ENCODE measurements around the gene HIBADH.

The HIBADH gene

GRCh38 chr7:27708485-27708884 is 45.8 kb upstream of the HIBADH start:
- Histone ChIP-seq H3K36me3 (ENCODE audit: insufficient read depth, low read length) (no peaks in the 10 kb centered on the region), H3K4me1 (ENCODE audit: insufficient read depth, low read length, poor library complexity, severe bottlenecking) (peaks cover 22% of the 10 kb centered on the region), H3K27me3 (ENCODE audit: insufficient read depth, low read length, poor library complexity, severe bottlenecking) (no peaks in the 10 kb centered on the region), H3K4me2 (ENCODE audit: low read depth, low read length, poor library complexity, severe bottlenecking) (no peak overlapping the region), H3K4me3 (ENCODE audit: low read length, poor library complexity, severe bottlenecking) (no peak overlapping the region), H3K79me2 (ENCODE audit: insufficient read depth, low read length) (no peaks in the 10 kb centered on the region), H3K9me3 (ENCODE audit: insufficient read depth, low read depth, low read length) (no peaks in the 10 kb centered on the region), H2AFZ (ENCODE audit: low read length) (no peak overlapping the region), H4K20me1 (ENCODE audit: insufficient read depth, low read length, poor library complexity, severe bottlenecking) (no peaks in the 10 kb centered on the region), H3K9me2 (replicated peaks; ENCODE audit: low read depth, low read length) (no peaks in the 10 kb centered on the region), H3K9ac (ENCODE audit: low read depth, low read length, poor library complexity, severe bottlenecking) (no peak overlapping the region), H3F3A (ENCODE audit: low read depth) (no peaks in the 10 kb centered on the region)
- TF ChIP-seq CTCF (conservative IDR thresholded peaks at IDR 0.05; ENCODE audit: low read length) (no peak), EZH2phosphoT487 (IDR thresholded peaks at IDR 0.05; ENCODE audit: borderline replicate concordance) (no peak)

GRCh38 chr7:27705200-27705594 is 42.5 kb upstream of the HIBADH start:
- H3K4me2 ChIP-seq (ENCODE audit: low read depth, low read length, poor library complexity, severe bottlenecking) = no peak overlapping the region
- no peak overlapping the region for H2AFZ ChIP-seq (ENCODE audit: low read length)
- H3K36me3 ChIP-seq (ENCODE audit: insufficient read depth, low read length) = no peaks in the 10 kb centered on the region
- TF ChIP-seq EZH2phosphoT487 (IDR thresholded peaks at IDR 0.05; ENCODE audit: borderline replicate concordance) (no peak), CTCF (conservative IDR thresholded peaks at IDR 0.05; ENCODE audit: low read length) (no peak)
- H3K9me3 ChIP-seq (ENCODE audit: insufficient read depth, low read depth, low read length) = no peaks in the 10 kb centered on the region
- no peaks in the 10 kb centered on the region for H3K79me2 ChIP-seq (ENCODE audit: insufficient read depth, low read length)
- no peaks in the 10 kb centered on the region for H3K27me3 ChIP-seq (ENCODE audit: insufficient read depth, low read length, poor library complexity, severe bottlenecking)
- H4K20me1 ChIP-seq (ENCODE audit: insufficient read depth, low read length, poor library complexity, severe bottlenecking) = no peaks in the 10 kb centered on the region
- no peaks in the 10 kb centered on the region for H3K9me2 ChIP-seq (replicated peaks; ENCODE audit: low read depth, low read length)
- no peak overlapping the region for H3K4me3 ChIP-seq (ENCODE audit: low read length, poor library complexity, severe bottlenecking)
- H3K9ac ChIP-seq (ENCODE audit: low read depth, low read length, poor library complexity, severe bottlenecking) = no peak overlapping the region
- peaks cover 19% of the 10 kb centered on the region for H3K4me1 ChIP-seq (ENCODE audit: insufficient read depth, low read length, poor library complexity, severe bottlenecking)
- no peaks in the 10 kb centered on the region for H3F3A ChIP-seq (ENCODE audit: low read depth)

GRCh38 chr7:27704422-27705199 is 41.9 kb upstream of the HIBADH start:
- H3K36me3 ChIP-seq (ENCODE audit: insufficient read depth, low read length) = no peaks in the 10 kb centered on the region
- no peaks in the 10 kb centered on the region for H4K20me1 ChIP-seq (ENCODE audit: insufficient read depth, low read length, poor library complexity, severe bottlenecking)
- 0 out of 2 replicates have a peak overlapping the region, but pooled peaks have one; percentile 46 for H2AFZ ChIP-seq (ENCODE audit: low read length)
- TF ChIP-seq CTCF (conservative IDR thresholded peaks at IDR 0.05; ENCODE audit: low read length) = no peak
- TF ChIP-seq EZH2phosphoT487 (IDR thresholded peaks at IDR 0.05; ENCODE audit: borderline replicate concordance) = no peak
- no peaks in the 10 kb centered on the region for H3K27me3 ChIP-seq (ENCODE audit: insufficient read depth, low read length, poor library complexity, severe bottlenecking)
- H3K4me1 ChIP-seq (ENCODE audit: insufficient read depth, low read length, poor library complexity, severe bottlenecking) = peaks cover 13% of the 10 kb centered on the region
- no peak overlapping the region for H3K4me3 ChIP-seq (ENCODE audit: low read length, poor library complexity, severe bottlenecking)
- H3K9ac ChIP-seq (ENCODE audit: low read depth, low read length, poor library complexity, severe bottlenecking) = no peak overlapping the region
- no peaks in the 10 kb centered on the region for H3K9me2 ChIP-seq (replicated peaks; ENCODE audit: low read depth, low read length)
- H3K9me3 ChIP-seq (ENCODE audit: insufficient read depth, low read depth, low read length) = no peaks in the 10 kb centered on the region
- no peaks in the 10 kb centered on the region for H3F3A ChIP-seq (ENCODE audit: low read depth)
- no peak overlapping the region for H3K4me2 ChIP-seq (ENCODE audit: low read depth, low read length, poor library complexity, severe bottlenecking)
- no peaks in the 10 kb centered on the region for H3K79me2 ChIP-seq (ENCODE audit: insufficient read depth, low read length)

Measured in Loucy (cell line).